ENCODE results near the gene ATF6B. TPM values are rescaled to one million over a fixed set of nuclear protein-coding genes. Genes with fewer than 3 reads are reported as not detected.

ATF6B gene
- total RNA-seq: 100 to 1,000 TPM in 1 of 7 donors, 10 to 100 TPM in 6; 27.8 to 100 (median 84.5) TPM
- 10 to 100 TPM; 37.9 to 70.3 TPM for polyA plus RNA-seq
- long read RNA-seq, donor 1, transcript ATF6B-216 (8 exons, 1,176 nt): major isoform, 13 of 26 reads
- long read RNA-seq, donor 1, partial matches to known transcripts: 9 of 26 reads
- long read RNA-seq, donor 1, other reads (novel, unspliced or antisense): 3 of 26 reads
- long read RNA-seq, donor 2, transcript ATF6B-212 (5 exons, 564 nt): minor isoform, 7 of 50 reads
- long read RNA-seq, donor 2, transcript ATF6B-210 (18 exons, 2,620 nt): major isoform, 9 of 50 reads
- long read RNA-seq, donor 2, transcript ATF6B-216 (8 exons, 1,176 nt): major isoform, 9 of 50 reads
- long read RNA-seq, donor 2, partial matches to known transcripts: 22 of 50 reads
- long read RNA-seq, donor 2, other reads (novel, unspliced or antisense): 0 of 50 reads
- long read RNA-seq, donor 3, transcript ATF6B-216 (8 exons, 1,176 nt): major isoform, 8 of 22 reads
- long read RNA-seq, donor 3, partial matches to known transcripts: 12 of 22 reads
- long read RNA-seq, donor 3, other reads (novel, unspliced or antisense): 0 of 22 reads

DNA sequence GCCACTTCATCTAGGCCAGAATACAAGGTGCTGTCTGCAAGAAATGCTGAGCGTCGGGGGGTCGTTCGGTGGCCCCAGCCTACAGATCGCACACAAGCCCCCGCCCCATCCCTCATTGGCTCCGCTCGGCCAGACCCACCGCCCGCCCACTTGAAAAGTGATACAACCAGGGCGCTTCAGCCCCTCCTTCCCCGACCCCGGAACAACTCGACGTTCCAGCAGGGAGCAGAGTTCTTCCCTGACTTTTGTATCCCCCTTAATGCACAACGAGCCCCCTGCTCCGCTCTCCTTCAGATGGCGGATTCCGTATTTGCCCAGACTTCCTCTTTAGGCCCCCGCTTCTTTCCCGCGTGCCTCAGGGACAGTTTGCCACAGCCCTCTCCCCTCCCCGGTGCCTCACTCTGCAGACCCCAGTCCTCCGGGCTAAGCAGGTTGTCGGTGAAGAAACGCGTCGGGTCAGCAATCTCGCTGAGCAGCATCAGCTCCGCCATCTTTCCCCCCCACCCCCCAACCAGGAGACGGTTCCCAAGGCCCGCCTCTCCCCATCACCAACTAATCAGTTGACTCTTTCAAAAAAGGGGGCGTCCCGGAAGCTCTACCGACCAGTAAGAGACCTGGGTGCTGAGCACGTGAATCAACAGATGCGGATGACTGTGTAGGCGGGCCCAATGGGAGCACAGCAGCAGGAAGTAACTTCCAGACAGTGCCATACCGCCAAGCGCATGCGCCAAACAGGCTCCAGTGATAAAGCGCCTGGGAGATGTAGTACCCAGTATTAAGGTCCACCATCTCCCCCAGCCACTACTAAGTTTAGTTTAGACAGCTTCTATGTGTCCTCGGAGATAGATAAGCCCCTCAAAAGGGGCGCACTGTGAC is at the start of gene ATF6B:
Gene ATF6B (minus strand): TSS at position 530 of the 876 bp plus-strand sequence. CDS start 39 bp downstream, at position 491.
- TF ChIP-seq, protein P1, sequence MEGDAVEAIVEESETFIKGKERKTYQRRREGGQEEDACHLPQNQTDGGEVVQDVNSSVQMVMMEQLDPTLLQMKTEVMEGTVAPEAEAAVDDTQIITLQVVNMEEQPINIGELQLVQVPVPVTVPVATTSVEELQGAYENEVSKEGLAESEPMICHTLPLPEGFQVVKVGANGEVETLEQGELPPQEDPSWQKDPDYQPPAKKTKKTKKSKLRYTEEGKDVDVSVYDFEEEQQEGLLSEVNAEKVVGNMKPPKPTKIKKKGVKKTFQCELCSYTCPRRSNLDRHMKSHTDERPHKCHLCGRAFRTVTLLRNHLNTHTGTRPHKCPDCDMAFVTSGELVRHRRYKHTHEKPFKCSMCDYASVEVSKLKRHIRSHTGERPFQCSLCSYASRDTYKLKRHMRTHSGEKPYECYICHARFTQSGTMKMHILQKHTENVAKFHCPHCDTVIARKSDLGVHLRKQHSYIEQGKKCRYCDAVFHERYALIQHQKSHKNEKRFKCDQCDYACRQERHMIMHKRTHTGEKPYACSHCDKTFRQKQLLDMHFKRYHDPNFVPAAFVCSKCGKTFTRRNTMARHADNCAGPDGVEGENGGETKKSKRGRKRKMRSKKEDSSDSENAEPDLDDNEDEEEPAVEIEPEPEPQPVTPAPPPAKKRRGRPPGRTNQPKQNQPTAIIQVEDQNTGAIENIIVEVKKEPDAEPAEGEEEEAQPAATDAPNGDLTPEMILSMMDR (IDR thresholded peaks at IDR 0.05): no peak
- TF ChIP-seq POLR2A (IDR thresholded peaks at IDR 0.05): peak; percentile 68
- TF ChIP-seq EP300 (IDR thresholded peaks at IDR 0.05): no peak
- H3K4me3 ChIP-seq: peak within 1 kb of the TSS; percentile 93
- H3K4me1 ChIP-seq (ENCODE audit: insufficient read depth): peaks cover 13% of the 10 kb centered on the region
- 0 to 1% (median 0%) methylated on average over 40 to 44 of the region's 44 CpGs for WGBS, 3 donors
- no peaks in the 10 kb centered on the region for H3K9me3 ChIP-seq
- H3K27me3 ChIP-seq: no peaks in the 10 kb centered on the region
- peak within 1 kb of the TSS; percentile 80 to 85 for H3K27ac ChIP-seq
- H3K36me3 ChIP-seq: no peaks in the 10 kb centered on the region
- intact Hi-C loops (cut with DNase I): no loop called here
- DNase-seq: peak; percentile 95 to 99 (median 97)

DNA sequence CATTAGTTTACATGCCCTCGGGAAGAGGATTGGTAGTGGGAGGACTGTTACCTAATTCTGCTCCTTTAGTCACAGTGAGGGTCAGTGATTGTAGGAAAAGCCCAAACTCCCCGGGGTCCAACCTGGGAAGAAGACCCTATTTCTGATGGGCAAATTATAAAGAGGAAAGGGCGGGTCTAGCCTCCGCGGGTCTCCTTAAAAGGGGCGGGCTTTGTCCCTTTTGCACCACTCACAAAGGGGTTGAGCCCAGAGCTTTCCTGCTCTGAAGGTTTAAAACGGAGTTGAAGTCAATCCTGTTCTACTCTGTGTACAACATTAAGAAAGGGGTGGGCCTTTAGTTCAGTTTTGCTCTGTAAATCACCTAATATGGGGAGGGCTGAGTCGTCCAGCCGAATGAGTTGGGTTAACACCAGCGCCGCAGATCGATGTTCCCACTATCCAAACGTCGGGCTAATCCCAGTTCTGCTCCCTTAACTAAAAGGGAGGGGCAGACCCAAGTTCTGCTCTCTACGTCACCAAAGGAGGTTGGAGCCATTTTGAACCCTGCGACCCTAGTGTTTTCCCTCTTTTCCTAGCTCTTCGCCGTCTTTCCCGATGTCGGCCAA is 49.2 kb upstream of the ATF6B start:
- no peaks in the 10 kb centered on the region for H3K27me3 ChIP-seq
- 0 to 1% (median 1%) methylated on average over 20 of the region's 20 CpGs for WGBS, 3 donors
- peak overlapping the region; percentile 93 to 99 for H3K27ac ChIP-seq
- TF ChIP-seq, protein P1 (IDR thresholded peaks at IDR 0.05): no peak
- TF ChIP-seq EP300 (IDR thresholded peaks at IDR 0.05): peak; percentile 6
- peak; percentile 53 for TF ChIP-seq POLR2A (IDR thresholded peaks at IDR 0.05)
- no peaks in the 10 kb centered on the region for H3K36me3 ChIP-seq
- intact Hi-C loops (cut with DNase I): no loop called here
- no peaks in the 10 kb centered on the region for H3K9me3 ChIP-seq
- peak in 1 of 5 donors; percentile 44 for DNase-seq
- peak overlapping the region; percentile 70 for H3K4me3 ChIP-seq
- H3K4me1 ChIP-seq (ENCODE audit: insufficient read depth): peaks cover 6% of the 10 kb centered on the region

DNA sequence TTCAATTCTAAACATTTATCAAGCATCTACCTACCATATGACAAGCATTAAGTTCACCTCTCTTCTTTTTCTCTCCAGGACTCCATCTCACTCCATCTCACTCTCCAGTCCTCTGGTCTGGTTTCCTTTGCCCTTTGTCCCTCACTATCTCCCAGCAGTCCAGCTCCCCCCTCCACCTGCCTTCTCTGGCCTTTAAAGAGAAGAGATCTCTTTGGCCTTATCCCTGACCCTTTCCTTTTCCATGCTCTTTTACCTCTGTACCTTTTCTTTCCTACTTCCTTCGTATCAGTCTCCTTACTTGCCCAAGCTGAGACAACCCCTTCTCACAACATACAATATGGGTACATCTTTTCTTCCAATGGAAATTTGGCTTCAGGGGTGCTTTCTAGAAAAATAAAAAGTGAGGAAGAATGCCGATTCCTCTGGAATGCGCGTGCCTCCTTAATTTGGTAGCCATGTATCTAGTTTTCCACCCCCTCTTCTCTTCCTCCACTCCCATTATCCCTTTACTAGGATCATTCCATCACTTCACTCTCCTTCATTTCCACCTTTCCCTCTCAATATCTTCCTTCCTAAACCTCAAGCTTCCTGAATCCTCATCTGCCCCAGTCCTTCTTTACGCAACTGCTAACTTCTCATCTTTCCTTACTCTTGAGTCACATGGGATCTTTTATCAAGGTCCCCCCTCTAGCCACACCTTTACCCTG is 48.6 kb upstream of the ATF6B start:
- WGBS, 3 donors: 10 to 11% (median 10%) methylated on average over 5 of the region's 5 CpGs
- Histone ChIP-seq H3K4me3 (peak overlapping the region; percentile 70), H3K27me3 (no peaks in the 10 kb centered on the region), H3K4me1 (ENCODE audit: insufficient read depth) (peaks cover 6% of the 10 kb centered on the region), H3K27ac (peak overlapping the region; percentile 93 to 99), H3K9me3 (no peaks in the 10 kb centered on the region), H3K36me3 (no peaks in the 10 kb centered on the region)
- intact Hi-C loops (cut with DNase I): no loop called here
- TF ChIP-seq POLR2A (IDR thresholded peaks at IDR 0.05) (no peak), EP300 (IDR thresholded peaks at IDR 0.05) (no peak)
- TF ChIP-seq, protein P1 (IDR thresholded peaks at IDR 0.05): no peak
- DNase-seq: peak in 1 of 5 donors; percentile 24
